GM21576 (cell line): ENCODE data around the gene SHISA6.

Experiments used
- ATAC-seq: cut with Tn5 transposase; IDR thresholded peaks from one replicate; pipeline ENCODE4 v1.9.1; 2021; ENCODE audit warnings: mild to moderate bottlenecking, moderate library complexity; ENCODE audit not compliant: unreplicated experiment

The SHISA6 gene

DNA sequence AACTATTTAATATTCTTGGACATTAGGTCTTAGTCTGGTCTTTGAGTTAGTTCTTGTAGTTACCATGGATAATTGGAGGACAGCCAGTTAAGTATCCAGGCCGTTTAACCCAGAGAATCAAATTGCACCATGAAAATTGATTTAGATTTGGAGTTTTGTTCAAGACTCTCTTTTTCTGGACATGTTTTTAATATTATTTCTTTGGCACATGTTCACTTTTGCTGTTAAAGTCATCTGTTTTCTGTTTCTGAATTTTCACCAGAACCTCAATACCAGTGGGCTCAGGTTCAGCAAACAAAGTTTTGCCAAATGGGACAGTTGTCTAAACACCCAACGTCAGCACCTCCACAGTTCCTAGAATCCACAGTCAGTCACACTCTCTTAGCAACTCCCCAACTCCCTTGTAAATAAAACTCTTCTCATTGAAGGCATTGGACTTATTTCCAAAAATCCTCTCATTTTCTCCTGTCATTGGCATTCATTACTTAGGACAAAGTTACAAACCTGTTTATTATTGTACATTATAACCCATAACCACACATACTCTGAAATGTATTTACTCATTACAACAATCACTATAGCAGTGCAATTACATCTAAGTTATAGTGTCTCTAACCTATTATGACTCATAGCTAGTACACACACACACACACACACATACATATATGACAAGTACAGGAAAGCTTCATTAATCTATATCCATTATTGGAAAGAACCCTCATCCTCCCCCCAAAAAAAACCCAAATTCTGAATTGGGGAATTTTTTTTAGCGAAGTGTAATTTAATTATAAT, 323.8 kb downstream of the SHISA6 start:
- ATAC-seq = no peak

DNA sequence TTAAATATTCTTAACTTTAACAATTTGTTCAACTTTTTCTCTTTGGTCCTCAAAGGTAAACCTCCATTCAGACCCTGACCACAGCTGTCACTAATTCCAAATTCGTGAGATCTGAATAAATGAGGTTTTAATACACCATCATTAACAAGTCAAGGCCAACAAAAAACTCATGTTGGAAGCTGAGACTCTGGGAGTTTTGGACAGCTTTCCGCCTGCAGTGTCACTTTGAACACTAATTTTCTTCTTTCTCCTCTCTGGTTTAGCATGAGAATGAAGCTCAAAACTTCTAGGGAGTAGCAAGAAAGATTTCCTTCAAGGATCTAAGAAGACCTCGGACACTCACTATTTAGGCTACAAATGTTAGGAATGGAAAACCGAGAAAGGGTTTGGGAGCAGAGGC, 324.6 kb downstream of the SHISA6 start:
- ATAC-seq = no peak

DNA sequence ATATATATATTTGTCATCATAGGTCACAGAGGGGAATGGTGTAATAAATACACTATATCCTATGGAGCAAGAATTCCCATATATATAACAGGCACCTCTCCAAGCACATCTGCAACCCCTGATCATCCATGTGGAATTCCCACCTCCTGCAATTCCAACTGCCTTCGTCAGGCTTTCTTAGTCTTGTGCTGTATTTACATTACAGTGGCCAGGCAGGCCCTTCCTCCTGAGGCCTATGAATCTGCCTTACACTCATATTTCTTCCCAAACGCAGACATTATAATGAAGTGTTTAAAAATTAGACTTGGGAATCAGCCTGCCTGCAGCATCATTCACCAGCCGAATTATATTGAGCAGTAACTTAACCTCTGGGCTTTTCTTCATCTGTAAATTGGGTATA, 338.0 kb downstream of the SHISA6 start:
- no peak for ATAC-seq

DNA sequence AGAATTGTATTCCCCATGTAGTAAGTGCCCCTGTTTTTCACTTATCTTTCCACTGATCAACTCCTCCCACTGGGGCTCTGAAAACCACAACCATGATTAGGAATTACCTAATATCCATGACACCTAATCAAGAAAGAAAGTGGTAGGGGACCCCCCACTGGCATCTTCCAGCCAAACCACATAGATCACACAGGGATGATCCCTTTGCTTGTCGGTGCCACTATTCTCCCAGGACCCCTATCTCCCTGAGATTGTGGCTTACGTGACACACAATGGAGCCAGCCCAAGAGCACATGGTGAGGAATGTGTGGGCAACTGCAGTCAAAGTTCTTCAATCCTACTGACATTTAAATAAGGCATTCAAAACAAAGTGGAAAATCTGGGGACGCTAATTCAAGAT, 339.7 kb downstream of the SHISA6 start:
- ATAC-seq = no peak

DNA sequence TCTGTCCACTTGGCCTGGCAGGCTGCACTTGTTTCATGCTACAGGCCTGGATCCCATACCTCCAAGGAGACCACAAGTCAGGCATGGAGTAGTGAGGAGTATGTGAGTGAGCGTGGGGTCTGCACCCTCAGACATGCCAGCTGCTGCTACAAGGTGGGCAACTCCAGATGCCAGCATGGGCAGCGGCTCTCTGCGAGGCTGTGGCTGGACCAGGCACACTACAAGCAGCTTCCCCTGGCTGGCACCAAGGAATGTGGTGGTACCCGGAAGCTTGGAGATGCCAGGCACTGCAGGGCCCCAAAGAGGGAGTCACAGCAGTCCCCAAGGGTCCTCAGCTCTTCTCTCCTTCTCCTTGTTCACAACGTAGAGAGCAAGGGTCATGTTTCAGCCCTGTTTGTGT, 341.2 kb downstream of the SHISA6 start:
- ATAC-seq = no peak

DNA sequence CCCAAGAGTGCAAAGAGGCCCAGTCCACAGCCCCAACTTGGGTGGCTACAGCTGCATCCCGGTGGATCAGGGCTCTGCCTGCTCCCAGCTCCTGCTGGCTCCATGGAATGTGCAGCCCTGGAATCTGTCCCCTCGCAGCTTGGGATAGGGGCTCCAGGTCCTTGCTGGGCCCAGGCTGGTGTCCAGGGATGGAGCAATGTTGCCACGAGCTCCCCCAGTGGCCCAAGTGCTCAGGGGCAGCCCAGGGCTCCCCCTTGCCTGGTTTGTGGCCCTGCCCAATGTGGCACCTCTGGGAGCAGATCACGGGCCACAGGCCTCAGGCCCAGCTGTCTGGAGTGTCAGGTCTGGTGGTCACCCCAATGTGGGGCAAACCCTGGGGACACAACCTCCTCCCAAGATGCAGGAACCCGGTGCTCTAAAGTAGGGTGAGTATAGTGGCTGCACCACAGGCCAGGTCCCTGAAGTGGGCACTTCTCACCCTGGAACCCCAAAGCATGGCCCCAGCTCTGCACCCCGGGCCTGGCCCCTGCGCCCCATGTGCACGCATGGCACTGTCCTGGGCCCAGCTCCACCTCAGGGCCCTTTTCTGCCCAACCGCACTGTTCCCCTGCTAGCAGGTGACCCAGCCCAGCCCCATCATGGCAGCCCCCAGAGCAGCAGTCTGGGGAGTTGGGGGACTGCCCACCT, 342.4 kb downstream of the SHISA6 start:
- ATAC-seq = no peak

DNA sequence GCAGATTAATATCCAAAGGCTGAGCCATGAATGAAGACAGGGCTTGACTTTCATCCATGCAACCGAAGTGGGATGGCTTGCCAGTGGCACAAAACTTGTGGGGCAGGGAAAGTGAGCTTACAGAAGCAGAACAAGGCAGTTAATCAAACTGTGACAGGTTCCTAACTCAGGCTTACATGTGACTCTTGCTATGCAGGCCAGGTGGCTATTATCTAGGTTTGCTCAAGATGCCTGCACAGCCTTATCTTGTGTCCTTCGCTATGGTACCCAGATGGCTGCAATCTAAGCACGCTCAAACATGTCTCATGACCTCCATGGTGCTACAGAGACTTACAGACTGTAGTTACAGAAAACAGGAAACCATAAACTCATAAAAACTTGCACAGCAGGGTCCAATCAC, 348.7 kb downstream of the SHISA6 start:
- no peak for ATAC-seq

DNA sequence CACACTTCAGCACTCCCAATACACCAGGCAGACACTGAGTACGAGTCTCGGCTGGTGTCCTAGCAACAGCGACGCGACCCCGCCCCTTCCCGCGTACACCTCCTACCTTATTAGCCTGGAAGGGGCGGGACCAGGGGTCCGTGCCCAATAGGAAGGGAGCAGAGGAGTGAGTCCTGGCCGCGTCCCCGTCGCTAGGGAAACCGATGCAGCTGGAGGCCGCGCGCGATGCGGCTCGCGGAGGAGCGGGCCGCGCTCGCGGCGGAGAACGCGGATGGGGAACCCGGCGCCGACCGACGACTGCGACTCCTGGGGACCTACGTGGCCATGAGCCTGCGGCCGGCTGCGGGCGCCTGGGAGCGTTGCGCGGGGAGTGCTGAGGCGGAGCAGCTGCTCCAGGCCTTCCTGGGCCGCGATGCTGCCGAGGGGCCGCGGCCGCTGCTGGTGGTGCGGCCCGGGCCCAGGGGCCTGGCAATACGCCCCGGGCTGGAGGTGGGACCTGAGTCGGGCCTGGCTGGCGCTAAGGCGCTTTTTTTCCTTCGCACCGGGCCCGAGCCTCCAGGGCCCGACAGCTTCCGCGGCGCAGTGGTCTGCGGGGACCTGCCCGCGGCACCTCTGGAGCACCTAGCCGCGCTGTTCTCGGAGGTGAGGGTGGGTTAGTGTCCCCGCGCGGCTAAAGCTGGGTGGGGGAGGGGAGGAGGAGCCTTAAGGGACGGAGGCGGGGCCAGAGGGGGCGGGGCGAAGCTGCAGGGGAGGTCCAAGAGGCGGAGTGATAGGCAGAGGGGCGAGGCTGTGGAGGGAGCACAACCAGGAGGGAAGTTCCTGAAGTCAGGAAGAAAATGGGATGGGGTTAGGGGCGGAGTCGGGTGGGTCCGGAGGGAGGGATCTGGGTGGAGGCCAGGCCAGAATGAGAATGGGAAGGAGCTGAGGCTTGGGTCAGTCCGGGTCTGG, 357.5 kb downstream of the SHISA6 start, which contains the start of gene DNAH9:
DNAH9 (plus strand) TSS at position 197 of the 948 bp plus-strand sequence; CDS start at position 226, 29 bp downstream.
- ATAC-seq = no peak

DNA sequence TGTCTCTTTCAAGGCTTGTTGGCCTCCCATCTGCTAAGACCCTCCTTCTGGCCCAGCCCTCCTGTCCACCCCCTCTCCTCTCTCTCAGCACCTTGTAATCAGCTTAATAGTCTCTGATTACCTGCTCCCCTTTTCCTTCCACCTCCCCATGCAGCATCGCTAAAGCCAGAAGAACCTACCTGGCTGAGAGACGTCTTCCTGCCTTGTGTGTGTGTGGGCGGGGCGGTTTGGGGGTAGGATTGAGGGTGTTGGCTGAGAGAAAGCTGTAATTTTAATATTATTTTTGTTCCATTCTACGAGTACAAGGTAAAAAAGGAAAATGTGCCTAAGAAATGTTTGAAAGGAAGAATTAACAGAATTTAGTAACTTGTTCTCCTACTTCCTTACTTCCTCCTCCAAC, 360.6 kb downstream of the SHISA6 start:
- ATAC-seq = no peak

DNA sequence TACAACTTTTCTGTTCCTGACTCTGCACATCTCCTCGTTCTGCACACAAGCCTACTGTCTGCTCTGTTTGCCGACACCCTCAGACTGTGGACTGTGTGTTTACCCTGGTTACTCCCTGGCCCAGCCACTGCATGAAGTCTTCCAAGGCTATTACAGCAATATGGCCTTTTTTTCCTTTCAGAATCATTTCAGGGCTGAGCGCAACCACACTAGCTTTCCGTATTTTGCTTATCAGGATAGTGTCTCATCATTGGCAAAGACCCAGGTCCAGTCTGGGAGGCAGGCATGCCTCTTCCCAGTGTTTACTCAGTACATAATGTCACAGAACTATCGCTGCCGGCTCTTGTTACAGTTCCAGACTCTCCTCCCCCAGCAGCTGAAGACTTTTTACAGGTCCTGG, 367.4 kb downstream of the SHISA6 start:
- ATAC-seq = no peak

DNA sequence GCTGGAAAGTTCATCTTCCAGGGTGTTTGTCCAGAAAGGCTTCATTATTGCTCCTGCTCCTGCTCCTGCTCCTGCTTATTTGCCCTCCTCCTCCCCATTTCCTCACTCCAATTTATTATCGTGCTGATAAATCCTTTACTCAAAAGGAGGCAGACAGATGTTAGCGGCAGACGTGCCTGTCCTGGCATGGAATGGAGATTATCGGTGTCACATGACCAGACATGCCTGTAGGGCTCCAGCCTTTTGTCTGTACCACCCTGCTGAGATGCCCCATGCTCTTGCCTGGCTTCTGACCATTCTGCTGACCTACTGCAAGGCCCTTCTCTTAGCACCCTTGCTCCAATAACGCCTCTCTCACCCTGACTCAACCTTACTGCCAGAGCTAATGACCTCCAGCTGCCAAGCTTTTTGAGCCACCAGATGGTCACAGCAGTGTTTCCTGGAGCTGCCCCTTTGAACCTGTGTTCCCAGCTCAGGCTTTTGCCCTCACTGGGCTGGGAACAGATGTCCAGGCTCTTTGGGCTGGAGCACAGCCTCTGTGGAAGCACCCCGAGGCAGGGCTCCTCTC, 370.1 kb downstream of the SHISA6 start:
- ATAC-seq = no peak

DNA sequence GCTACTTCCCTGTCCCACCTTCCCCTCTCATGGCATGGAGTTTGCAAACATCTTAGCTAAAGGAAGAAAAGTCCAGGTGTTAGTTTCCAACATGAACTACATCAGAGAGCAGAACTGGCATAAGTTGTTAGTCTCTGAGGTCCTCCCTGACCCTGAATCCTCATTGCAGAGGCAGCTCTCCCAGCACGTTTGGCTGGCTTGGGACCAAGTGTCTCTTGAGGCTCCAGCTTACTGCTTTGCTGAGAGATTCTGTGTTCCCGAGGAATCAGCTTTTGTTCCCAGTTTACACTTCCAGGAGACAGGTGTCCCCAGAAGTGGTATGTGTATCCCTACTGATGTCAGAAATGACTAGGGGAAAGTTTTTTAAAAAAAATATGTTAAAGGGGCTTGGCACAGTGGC, 371.9 kb downstream of the SHISA6 start:
- no peak for ATAC-seq
